ENCODE measurements around the gene FBXL14.
A peak's percentile ranks its signal among the peaks of the same experiment; 100 is the strongest.
"Not testable (repeated sequence)": the region's sequence is repeated elsewhere in the genome, so short reads cannot be mapped to it uniquely, and the experiment has no call there.

FBXL14 gene

GRCh38 chr12:1611803-1612572 is 17.6 kb upstream of the FBXL14 start:
- DNase-seq = no peak
- TF ChIP-seq POLR2A (IDR thresholded peaks at IDR 0.05; ENCODE audit: low read length) (no peak), GATA1 (IDR thresholded peaks at IDR 0.05; ENCODE audit: low read depth, low read length) (no peak)

- DNase-seq = no peak
Measured at GRCh38 chr12:1610072-1610643, 15.8 kb upstream of the FBXL14 start.

GRCh38 chr12:1608713-1609119 is 14.3 kb upstream of the FBXL14 start:
- DNase-seq = no peak
- no peak for TF ChIP-seq POLR2A (IDR thresholded peaks at IDR 0.05; ENCODE audit: low read length)
- no peak for TF ChIP-seq GATA1 (IDR thresholded peaks at IDR 0.05; ENCODE audit: low read depth, low read length)

More at GRCh38 chr12:1610072-1610643, 15.8 kb upstream of the FBXL14 start:
- TF ChIP-seq POLR2A (IDR thresholded peaks at IDR 0.05; ENCODE audit: low read length) (no peak), GATA1 (IDR thresholded peaks at IDR 0.05; ENCODE audit: low read depth, low read length) (no peak)

GRCh38 chr12:1607940-1608712 is 13.7 kb upstream of the FBXL14 start:
- peak in 1 of 2 experiments; percentile 50 for DNase-seq
- no peak for TF ChIP-seq GATA1 (IDR thresholded peaks at IDR 0.05; ENCODE audit: low read depth, low read length)
- no peak for TF ChIP-seq POLR2A (IDR thresholded peaks at IDR 0.05; ENCODE audit: low read length)

GRCh38 chr12:1606021-1606622 is 11.7 kb upstream of the FBXL14 start:
- TF ChIP-seq GATA1 (IDR thresholded peaks at IDR 0.05; ENCODE audit: low read depth, low read length) (no peak), POLR2A (IDR thresholded peaks at IDR 0.05; ENCODE audit: low read length) (peak; percentile 69)
- peak; percentile 93 to 97 for DNase-seq

GRCh38 chr12:1605129-1606020 is 11.0 kb upstream of the FBXL14 start:
- peak; percentile 87 to 91 for DNase-seq
- no peak for TF ChIP-seq GATA1 (IDR thresholded peaks at IDR 0.05; ENCODE audit: low read depth, low read length)
- no peak for TF ChIP-seq POLR2A (IDR thresholded peaks at IDR 0.05; ENCODE audit: low read length)

GRCh38 chr12:1604464-1604863 is 10.1 kb upstream of the FBXL14 start:
- no peak for DNase-seq
- TF ChIP-seq POLR2A (IDR thresholded peaks at IDR 0.05; ENCODE audit: low read length) (no peak), GATA1 (IDR thresholded peaks at IDR 0.05; ENCODE audit: low read depth, low read length) (no peak)

- TF ChIP-seq POLR2A (IDR thresholded peaks at IDR 0.05; ENCODE audit: low read length) (no peak), GATA1 (IDR thresholded peaks at IDR 0.05; ENCODE audit: low read depth, low read length) (no peak)
- peak in 1 of 2 experiments; percentile 35 for DNase-seq
Measured at GRCh38 chr12:1603269-1603993, 9.1 kb upstream of the FBXL14 start.

- DNase-seq = not testable (repeated sequence)
Measured at GRCh38 chr12:1602706-1603105, 8.3 kb upstream of the FBXL14 start.

- TF ChIP-seq GATA1 (IDR thresholded peaks at IDR 0.05; ENCODE audit: low read depth, low read length) = no peak
- no peak for DNase-seq
Measured at GRCh38 chr12:1598757-1599156, 4.4 kb upstream of the FBXL14 start.

GRCh38 chr12:1595690-1596347 is 1.4 kb upstream of the FBXL14 start:
- no peak for DNase-seq

GRCh38 chr12:1595026-1595561 is 713 bp upstream of the FBXL14 start:
- DNase-seq = peak; percentile 44 to 51
- TF ChIP-seq POLR2A (IDR thresholded peaks at IDR 0.05; ENCODE audit: low read length) = peak; percentile 3
- no peak for TF ChIP-seq GATA1 (IDR thresholded peaks at IDR 0.05; ENCODE audit: low read depth, low read length)

More at GRCh38 chr12:1595690-1596347, 1.4 kb upstream of the FBXL14 start:
- TF ChIP-seq GATA1 (IDR thresholded peaks at IDR 0.05; ENCODE audit: low read depth, low read length) = no peak
- no peak for TF ChIP-seq POLR2A (IDR thresholded peaks at IDR 0.05; ENCODE audit: low read length)
